Liver (tissue), 9 donors: ENCODE data around the gene GBGT1. TPM values are rescaled to one million over a fixed set of nuclear protein-coding genes. Genes with fewer than 3 reads are reported as not detected.

Experiments used
- DNase-seq: peaks from one replicate; pipeline ENCODE4 v3.0.0-alpha.2; 2017; ENCODE audit warnings: low spot score
- H3K27ac ChIP-seq, 2 donors: one replicate each; pipeline ENCODE4 v1.7.0; 2013; ENCODE audit warnings: inconsistent platforms in 2 of 2, low read length in 2 of 2, control low read depth in 1 of 2, low read depth in 1 of 2, mild to moderate bottlenecking in 1 of 2
- H3K27me3 ChIP-seq, 4 donors: one replicate each; pipeline versions ENCODE4 v1.6.1 to v1.7.0; 2013; ENCODE audit warnings: low read length in 3 of 4, inconsistent platforms in 1 of 4, mild to moderate bottlenecking in 1 of 4, moderate library complexity in 1 of 4; ENCODE audit not compliant: control insufficient read depth in 4 of 4, insufficient read depth in 4 of 4
- H3K36me3 ChIP-seq, 4 donors: one replicate each; pipeline versions ENCODE4 v1.6.1 to v1.7.0; 2013; ENCODE audit warnings: low read length in 3 of 4, mild to moderate bottlenecking in 3 of 4, low read depth in 1 of 4, moderate library complexity in 1 of 4; ENCODE audit not compliant: control insufficient read depth in 4 of 4, insufficient read depth in 3 of 4
- H3K4me1 ChIP-seq, 4 donors: one replicate each; pipeline versions ENCODE4 v1.6.1 to v1.7.0; 2013; ENCODE audit warnings: low read length in 3 of 4, mild to moderate bottlenecking in 3 of 4, moderate library complexity in 1 of 4; ENCODE audit not compliant: control insufficient read depth in 4 of 4, insufficient read depth in 4 of 4
- H3K4me3 ChIP-seq, 3 donors: one replicate each; pipeline versions ENCODE4 v1.6.1 to v1.7.0; 2013; ENCODE audit warnings: low read length in 3 of 3, control low read depth in 1 of 3, low read depth in 1 of 3, mild to moderate bottlenecking in 1 of 3
- H3K9ac ChIP-seq, 2 donors: one replicate each; pipeline ENCODE4 v1.7.0; 2013; ENCODE audit warnings: low read length in 2 of 2, mild to moderate bottlenecking in 2 of 2, moderate library complexity in 2 of 2, control low read depth in 1 of 2, low read depth in 1 of 2
- H3K9me3 ChIP-seq, 4 donors: one replicate each; pipeline versions ENCODE4 v1.6.1 to v1.7.0; 2013; ENCODE audit warnings: low read length in 3 of 4; ENCODE audit not compliant: control insufficient read depth in 4 of 4
- CTCF ChIP-seq: fragments of 150-350 bp; IDR thresholded peaks from 2 replicates; pipeline ENCODE4 v1.5.1; 2017; ENCODE audit warnings: improper control_type of control experiment, low read depth, low read length; ENCODE audit not compliant: missing input control
- EGR1 ChIP-seq, 2 donors: IDR thresholded peaks; 2 replicates each; pipeline ENCODE4 v1.6.1; 2016 to 2018; ENCODE audit warnings: antibody characterized with exemption in 2 of 2, low read depth in 2 of 2
- FOXA2 ChIP-seq: IDR thresholded peaks from 2 replicates; pipeline ENCODE4 v1.6.1; 2016; ENCODE audit warnings: antibody characterized with exemption
- GABPA ChIP-seq, 2 donors: IDR thresholded peaks in 1 of 2; conservative IDR thresholded peaks in 1 of 2; 2 replicates each; pipeline ENCODE4 v1.6.1; 2016; ENCODE audit warnings: antibody characterized with exemption in 2 of 2, mild to moderate bottlenecking in 1 of 2, moderate library complexity in 1 of 2
- HNF4G ChIP-seq: IDR thresholded peaks from 2 replicates; pipeline ENCODE4 v1.6.1; 2016; ENCODE audit warnings: antibody characterized with exemption
- REST ChIP-seq: IDR thresholded peaks from 2 replicates; pipeline ENCODE4 v1.6.1; 2016; ENCODE audit warnings: antibody characterized with exemption, mild to moderate bottlenecking
- SP1 ChIP-seq: IDR thresholded peaks from 2 replicates; pipeline ENCODE4 v1.6.1; 2018; ENCODE audit warnings: antibody characterized with exemption, mild to moderate bottlenecking
- YY1 ChIP-seq: IDR thresholded peaks from 2 replicates; pipeline ENCODE4 v1.6.1; 2016; ENCODE audit warnings: antibody characterized with exemption, mild to moderate bottlenecking
- ZBTB33 ChIP-seq: IDR thresholded peaks from 2 replicates; pipeline ENCODE4 v1.6.1; 2016; ENCODE audit warnings: antibody characterized with exemption
- WGBS: extraction: QIAGEN DNeasy Blood & Tissue Kit; methylation state at CpG from one replicate; pipeline ENCODE4 v1.1.7; 2013; 5-methylcytosine and 5-hydroxymethylcytosine counted together
- polyA plus RNA-seq, 2 donors: library from polyadenylated mRNA; stranded (reverse) in 1 of 2; unstranded in 1 of 2; fragments of 200-250 nt in 1 of 2; fragments of >200 nt in 1 of 2; fragmentation: Nextera tagmentation in 1 of 2; extraction: Ambion mirVana in 1 of 2; gene quantifications; one replicate each; pipeline versions ENCODE4 v1.2.1 to v1.2.3, GENCODE V29; 2013 to 2015
- total RNA-seq, 2 donors: library from RNA; depleted of rRNA; stranded (reverse); fragments of >200 nt; gene quantifications; one replicate each; pipeline ENCODE4 v1.2.3, GENCODE V29; 2014
- donor health status: healthy.
- donor health status: healthy.
- donor health status: healthy.
- donor health status: healthy.
- donor health status: healthy.

The GBGT1 gene
- total and polyA plus RNA-seq, 4 donors = 0.33 to 25.7 (median 2.3) TPM

- no peak for DNase-seq
- no peak overlapping the region for H3K9ac ChIP-seq
- 93% methylated on average over 2 of the region's 2 CpGs for WGBS
Observed at GRCh38 chr9:133165452-133165730, 1.7 kb upstream of the GBGT1 start.

More at GRCh38 chr9:133165452-133165730, 1.7 kb upstream of the GBGT1 start:
- Histone ChIP-seq H3K36me3 (no peaks in the 10 kb centered on the region), H3K4me3 (no peak overlapping the region), H3K27me3 (no peaks in the 10 kb centered on the region), H3K27ac (no peak overlapping the region), H3K4me1 (peaks cover 2 to 13% (median 6%) of the 10 kb centered on the region in 4 donors), H3K9me3 (no peaks in the 10 kb centered on the region)
- TF ChIP-seq SP1 (no peak), GABPA (IDR thresholded peaks at IDR 0.05 in 1 of 2, conservative IDR thresholded peaks at IDR 0.05 in 1 of 2) (no peak), FOXA2 (no peak), YY1 (no peak), REST (no peak), CTCF (no peak), ZBTB33 (no peak), EGR1 (IDR thresholded peaks at IDR 0.05; ENCODE audit: low read depth in 2 of 2) (no peak), HNF4G (no peak)
